Measurements from ENCODE around the gene IL17RD. TPM values are rescaled to one million over a fixed set of nuclear protein-coding genes. Genes with fewer than 3 reads are reported as not detected.

IL17RD gene
- total and polyA plus RNA-seq, 9 of the 15 experiments (the other 6 are each of a cell fraction or from before 2014, with no cell fraction given), result under 0.01 to 0.09 (median 0.04) TPM; not detected in 4

GRCh38 chr3:57095363-57095762, 69.8 kb downstream of the IL17RD start:
- in situ Hi-C loops (cut with MboI), result no loop called here
- DNase-seq (ENCODE audit: extremely low read depth in 1 of 4, low spot score in 3 of 4), result no peak

More at GRCh38 chr3:57095363-57095762, 69.8 kb downstream of the IL17RD start:
- H3K27ac ChIP-seq (ENCODE audit: extremely low read depth, low read depth, low read length), result no peak overlapping the region
- no peak overlapping the region for H3K4me2 ChIP-seq (ENCODE audit: insufficient read depth, low read length)
- WGBS (ENCODE audit: insufficient coverage, low coverage, missing lambda C conversion rate), result 5% methylated on average over 5 of the region's 5 CpGs
- POLR2A ChIA-PET, result interaction anchor here (1.4 kb wide), 1 partner anchor 8 kb away, joined by 3 read pairs; no protein-coding TSS in a partner anchor
- no peaks in the 10 kb centered on the region; a peak in 1 of 5 replicates for H3K4me1 ChIP-seq (replicated peaks in 1 of 2; ENCODE audit: control insufficient read depth in 2 of 2, insufficient read depth in 2 of 2, low read length in 2 of 2)
- TF ChIP-seq NR3C1 (CRISPR knock-in tag; IDR thresholded peaks at IDR 0.05), result no peak
- no peak for TF ChIP-seq RNF219 (CRISPR knock-in tag; IDR thresholded peaks at IDR 0.05)
- no peak for TF ChIP-seq NKRF (IDR thresholded peaks at IDR 0.05; ENCODE audit: borderline replicate concordance)
- TF ChIP-seq ZC3H11A (IDR thresholded peaks at IDR 0.05; ENCODE audit: low read depth, low read length), result no peak
- TF ChIP-seq ZNF121 (CRISPR knock-in tag; conservative IDR thresholded peaks at IDR 0.05), result no peak
- TF ChIP-seq FOS (IDR thresholded peaks at IDR 0.05; ENCODE audit: extremely low read depth, insufficient read length), result no peak
- TF ChIP-seq SRF (CRISPR knock-in tag; IDR thresholded peaks at IDR 0.05), result no peak
- no peak for TF ChIP-seq TGIF2 (CRISPR knock-in tag; IDR thresholded peaks at IDR 0.05)
- TF ChIP-seq CHD2 (IDR thresholded peaks at IDR 0.05; ENCODE audit: low read depth, low read length), result no peak
- TF ChIP-seq ZNF644 (tag; IDR thresholded peaks at IDR 0.05; ENCODE audit: low read depth), result no peak
- no peak for TF ChIP-seq DEAF1 (CRISPR knock-in tag; IDR thresholded peaks at IDR 0.05)
- TF ChIP-seq ZNF324 (CRISPR knock-in tag; IDR thresholded peaks at IDR 0.05), result no peak
- no peak for TF ChIP-seq FOXM1 (IDR thresholded peaks at IDR 0.05; ENCODE audit: low read depth)
- no peak for TF ChIP-seq FOXM1 (CRISPR knock-in tag; IDR thresholded peaks at IDR 0.05; ENCODE audit: low read depth)
- TF ChIP-seq SMARCB1 (IDR thresholded peaks at IDR 0.05; ENCODE audit: insufficient read length, low read depth), result no peak
- no peak for TF ChIP-seq ATF7 (IDR thresholded peaks at IDR 0.05)
- no peaks in the 10 kb centered on the region for H3K79me2 ChIP-seq (ENCODE audit: control insufficient read depth, insufficient read depth, low read length)
- BruUV-seq (replicated peaks), result no TSS peak
- peaks cover 0 to 22% of the 10 kb centered on the region in 2 experiments; a peak in 2 of 5 replicates for H3K27me3 ChIP-seq (ENCODE audit: control insufficient read depth in 2 of 2, insufficient read depth in 2 of 2, low read length in 2 of 2)
- FAIRE-seq (no peak), ATAC-seq (no peak)
- no peaks in the 10 kb centered on the region for H3K9me1 ChIP-seq (ENCODE audit: control insufficient read depth, insufficient read depth, low read length)
- intact Hi-C loops (cut with micrococcal nuclease), result no loop called here
- CTCF ChIA-PET (ENCODE audit: low intra/inter-chr PET ratio), result no interaction called here
- H4K20me1 ChIP-seq (replicated peaks; ENCODE audit: control insufficient read depth, insufficient read depth, low read length), result no peaks in the 10 kb centered on the region
- H3K9ac ChIP-seq (ENCODE audit: insufficient read depth in 1 of 2, low read depth in 2 of 2, low read length in 2 of 2), result no peak overlapping the region
- no peaks in the 10 kb centered on the region for H3K9me3 ChIP-seq (replicated peaks; ENCODE audit: control insufficient read depth, insufficient read depth, low read depth, low read length)
- H2AFZ ChIP-seq (ENCODE audit: low read depth, low read length), result no peak overlapping the region
- H3K36me3 ChIP-seq (ENCODE audit: control insufficient read depth, insufficient read depth, low read length), result no peaks in the 10 kb centered on the region
- H3K4me3 ChIP-seq, result no peak overlapping the region

Measured in K562 (cell line).